ENCODE data around the gene TNPO1. TPM values are rescaled to one million over a fixed set of nuclear protein-coding genes. Genes with fewer than 3 reads are reported as not detected.
"Not testable (repeated sequence)": the region's sequence is repeated elsewhere in the genome, so short reads cannot be mapped to it uniquely, and the experiment has no call there.

The TNPO1 gene
- polyA plus RNA-seq, 3 donors: 17.3 to 26.8 (median 21.2) TPM

- WGBS, 3 donors: 60 to 78% (median 66%) methylated on average over 2 of the region's 2 CpGs
- H3K27ac ChIP-seq (ENCODE audit: low read depth, low read length): no peak overlapping the region
Measured at GRCh38 chr5:72895758-72896157, 79.3 kb downstream of the TNPO1 start.

GRCh38 chr5:72906806-72907205 lies 90.3 kb downstream of the TNPO1 start:
- H3K27ac ChIP-seq (ENCODE audit: low read depth, low read length): no peak overlapping the region

GRCh38 chr5:72908664-72909063 lies 92.2 kb downstream of the TNPO1 start:
- H3K27ac ChIP-seq (ENCODE audit: low read depth, low read length): no peak overlapping the region
- 77 to 83% (median 81%) methylated on average over 6 of the region's 6 CpGs for WGBS, 3 donors

DNA sequence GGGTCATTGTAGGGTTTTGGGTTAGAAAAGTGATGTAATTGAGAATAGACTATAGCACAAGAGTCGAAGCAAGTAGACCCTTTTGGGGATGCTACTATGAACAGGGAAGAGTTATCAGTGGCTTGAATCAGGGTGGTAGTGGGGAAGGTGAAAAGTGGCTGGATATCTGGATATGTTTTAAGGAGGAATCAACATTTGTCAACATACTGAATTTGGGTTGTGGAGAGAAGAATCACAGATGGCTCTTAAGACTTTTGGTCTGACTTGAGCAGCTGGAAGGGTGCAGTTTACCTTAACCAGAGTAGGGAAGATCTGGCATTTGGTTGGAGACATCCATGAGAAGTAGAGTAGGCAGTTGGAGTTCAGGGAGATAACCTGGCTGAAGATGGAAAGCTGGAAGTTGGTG lies 100.9 kb downstream of the TNPO1 start:
- WGBS, 3 donors: 93 to 96% (median 94%) methylated on average over 1 of the region's 1 CpG
- H3K27ac ChIP-seq (ENCODE audit: low read depth, low read length): no peak overlapping the region

DNA sequence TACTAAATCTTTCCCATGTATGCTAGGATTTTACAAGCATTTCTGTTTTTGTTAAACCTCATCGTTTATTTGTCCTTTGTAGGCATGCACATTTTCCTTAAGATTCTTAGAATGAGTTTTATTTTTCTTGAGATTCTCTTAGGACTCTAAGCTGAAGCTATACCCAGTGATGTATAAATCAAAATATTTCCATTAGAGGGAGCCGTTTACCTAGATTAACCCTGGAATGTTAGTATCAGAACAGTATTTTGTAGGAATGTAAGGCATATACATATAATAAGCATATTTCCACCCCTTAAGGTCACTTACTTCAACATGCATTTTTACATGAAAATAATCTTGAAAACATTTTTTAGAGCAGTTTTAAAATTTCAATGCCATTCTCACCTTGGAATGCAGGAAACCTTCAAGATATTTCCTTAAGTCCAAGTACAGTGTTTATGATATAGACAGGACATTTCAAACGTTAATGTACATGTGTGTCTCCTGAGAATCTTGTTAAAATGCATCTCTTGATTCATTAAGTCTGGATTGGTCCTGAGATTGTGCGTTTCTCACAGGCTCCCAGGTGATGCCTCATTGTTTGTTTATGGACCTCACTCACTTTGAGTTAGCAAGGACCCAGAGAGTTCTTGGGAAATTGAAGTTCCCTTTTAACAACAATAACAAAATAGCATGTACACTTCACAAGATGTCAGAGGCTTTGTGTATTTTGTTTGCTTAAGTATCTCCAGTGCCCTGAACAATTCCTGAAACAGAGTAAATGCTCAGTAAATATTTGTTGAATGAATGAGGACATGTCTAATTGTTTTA lies 104.4 kb downstream of the TNPO1 start:
- WGBS, 3 donors: 17 to 25% (median 21%) methylated on average over 4 of the region's 4 CpGs

GRCh38 chr5:72921886-72922285 lies 105.4 kb downstream of the TNPO1 start:
- 68 to 92% (median 90%) methylated on average over 2 of the region's 2 CpGs for WGBS, 3 donors
- H3K27ac ChIP-seq (ENCODE audit: low read depth, low read length): no peak overlapping the region

More for the DNA sequence above, 104.4 kb downstream of the TNPO1 start:
- H3K27ac ChIP-seq (ENCODE audit: low read depth, low read length): no peak overlapping the region

GRCh38 chr5:72922422-72922821 lies 106.0 kb downstream of the TNPO1 start:
- no peak overlapping the region for H3K27ac ChIP-seq (ENCODE audit: low read depth, low read length)
- 71 to 73% (median 73%) methylated on average over 1 of the region's 1 CpG for WGBS, 3 donors

GRCh38 chr5:72925336-72926010 lies 109.0 kb downstream of the TNPO1 start:
- WGBS, 3 donors: 93 to 99% (median 97%) methylated on average over 25 to 33 of the region's 33 CpGs
- H3K27ac ChIP-seq (ENCODE audit: low read depth, low read length): no peak overlapping the region

DNA sequence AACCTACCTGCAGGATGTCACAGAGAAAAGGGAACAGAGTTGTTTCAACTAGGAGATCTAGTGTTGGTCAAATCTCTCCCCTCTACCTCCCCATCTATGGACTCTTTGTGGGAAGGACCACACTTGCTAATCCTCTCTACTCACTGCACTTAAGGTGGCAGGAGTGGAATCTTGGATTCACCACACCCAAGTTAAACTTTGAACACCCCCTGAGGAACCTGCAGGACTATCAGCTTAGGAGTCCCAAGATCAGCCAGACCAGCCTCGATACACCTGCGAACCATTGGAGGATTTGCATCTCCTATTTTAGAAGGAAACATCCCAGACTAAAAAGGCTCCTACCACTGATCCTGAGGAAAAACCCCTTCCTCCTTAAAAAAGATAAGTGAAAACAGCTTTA lies 116.2 kb downstream of the TNPO1 start:
- WGBS, 3 donors: 88 to 97% (median 93%) methylated on average over 2 of the region's 2 CpGs
- not testable (repeated sequence) for H3K27ac ChIP-seq (ENCODE audit: low read depth, low read length)

GRCh38 chr5:72934953-72935725 lies 118.7 kb downstream of the TNPO1 start:
- not testable (repeated sequence) for H3K27ac ChIP-seq (ENCODE audit: low read depth, low read length)
- WGBS, 3 donors: 96 to 97% (median 97%) methylated on average over 27 to 32 of the region's 32 CpGs

GRCh38 chr5:72936893-72937292 lies 120.4 kb downstream of the TNPO1 start:
- WGBS, 3 donors: 83 to 95% (median 86%) methylated on average over 4 of the region's 4 CpGs

GRCh38 chr5:72937517-72938061 lies 121.1 kb downstream of the TNPO1 start:
- H3K27ac ChIP-seq (ENCODE audit: low read depth, low read length): no peak overlapping the region
- 56 to 87% (median 57%) methylated on average over 3 of the region's 3 CpGs for WGBS, 3 donors

More at GRCh38 chr5:72936893-72937292, 120.4 kb downstream of the TNPO1 start:
- H3K27ac ChIP-seq (ENCODE audit: low read depth, low read length): no peak overlapping the region

DNA sequence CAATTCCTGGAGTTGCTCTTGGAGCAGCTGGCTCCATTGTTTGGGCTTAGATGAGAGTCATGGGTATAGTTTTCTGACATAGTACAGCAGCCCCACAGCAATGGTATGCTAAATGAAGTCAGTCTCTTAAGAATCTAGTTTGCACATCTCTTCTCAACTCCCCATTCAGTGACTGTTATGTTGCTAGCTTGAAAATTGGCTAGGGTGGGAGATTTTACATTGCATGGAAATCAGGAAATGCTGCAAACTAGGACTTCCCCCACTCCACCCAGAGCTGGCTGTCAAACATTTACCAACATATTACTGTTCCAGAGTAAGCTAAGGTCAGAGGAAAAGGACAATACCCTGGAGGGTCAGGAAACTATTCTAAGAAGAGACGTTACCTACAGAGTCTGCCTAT lies 121.7 kb downstream of the TNPO1 start:
- H3K27ac ChIP-seq (ENCODE audit: low read depth, low read length): no peak overlapping the region
- WGBS, 3 donors: 15 to 48% (median 22%) methylated on average over 1 of the region's 1 CpG

DNA sequence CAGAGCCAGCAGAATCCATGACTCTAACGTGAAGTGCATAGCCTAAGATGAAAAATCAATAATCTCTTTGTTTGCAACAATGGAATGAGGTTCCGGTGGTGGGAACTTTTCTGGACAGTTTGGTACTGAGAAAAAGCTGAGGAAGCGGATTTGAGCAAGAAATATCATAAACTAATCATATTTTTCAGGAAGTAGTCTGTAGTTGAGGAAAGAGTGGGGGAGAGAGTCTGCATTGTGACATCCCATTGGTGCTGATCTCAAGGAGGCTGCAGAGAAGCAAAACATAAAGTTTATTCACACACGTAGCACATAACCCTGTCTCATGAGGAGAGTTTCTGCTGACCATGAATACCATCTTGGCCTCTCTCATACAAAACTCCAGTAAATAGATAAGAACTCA lies 123.6 kb downstream of the TNPO1 start:
- WGBS, 3 donors: 41 to 46% (median 41%) methylated on average over 4 of the region's 4 CpGs
- H3K27ac ChIP-seq (ENCODE audit: low read depth, low read length): no peak overlapping the region

DNA sequence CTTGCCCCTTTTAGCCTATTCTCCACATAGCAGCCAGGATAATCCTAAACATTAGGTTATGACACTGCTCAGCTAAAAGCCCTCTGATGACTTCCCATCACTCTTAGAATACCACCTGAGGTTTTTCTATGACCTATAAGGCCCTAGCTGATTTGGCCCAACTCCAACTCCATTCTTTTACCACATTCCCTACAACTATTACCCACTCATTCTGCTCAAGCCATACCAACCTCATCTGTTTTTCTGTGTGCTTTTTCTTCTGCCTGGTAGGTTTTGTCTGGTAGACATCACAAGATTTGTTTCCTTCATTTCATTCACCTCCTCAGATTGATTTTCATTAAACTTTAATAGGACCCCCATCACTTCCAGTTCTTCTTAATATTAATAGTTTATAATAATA lies 126.8 kb downstream of the TNPO1 start:
- H3K27ac ChIP-seq (ENCODE audit: low read depth, low read length): no peak overlapping the region

GRCh38 chr5:72947498-72947897 lies 131.0 kb downstream of the TNPO1 start:
- no peak overlapping the region for H3K27ac ChIP-seq (ENCODE audit: low read depth, low read length)

DNA sequence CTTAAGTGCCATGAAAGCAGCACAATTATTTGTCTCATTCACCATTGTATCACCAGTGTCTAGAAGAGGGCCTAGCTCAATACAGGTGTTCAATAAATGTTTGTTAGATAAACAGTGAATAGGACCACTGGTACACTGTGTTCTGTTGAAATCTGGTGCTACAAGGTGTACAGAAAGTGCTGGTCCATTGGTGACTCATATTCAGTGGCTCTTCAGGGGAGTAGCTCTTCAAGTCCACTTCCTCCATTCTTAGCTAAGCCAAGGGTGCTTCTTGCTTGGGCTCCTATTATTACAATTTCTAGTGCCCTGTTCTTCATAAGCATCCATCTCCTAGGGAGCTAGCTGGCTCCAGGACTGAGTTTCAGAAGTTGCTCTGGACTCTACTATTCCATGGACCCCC lies 133.0 kb downstream of the TNPO1 start:
- no peak overlapping the region for H3K27ac ChIP-seq (ENCODE audit: low read depth, low read length)

DNA sequence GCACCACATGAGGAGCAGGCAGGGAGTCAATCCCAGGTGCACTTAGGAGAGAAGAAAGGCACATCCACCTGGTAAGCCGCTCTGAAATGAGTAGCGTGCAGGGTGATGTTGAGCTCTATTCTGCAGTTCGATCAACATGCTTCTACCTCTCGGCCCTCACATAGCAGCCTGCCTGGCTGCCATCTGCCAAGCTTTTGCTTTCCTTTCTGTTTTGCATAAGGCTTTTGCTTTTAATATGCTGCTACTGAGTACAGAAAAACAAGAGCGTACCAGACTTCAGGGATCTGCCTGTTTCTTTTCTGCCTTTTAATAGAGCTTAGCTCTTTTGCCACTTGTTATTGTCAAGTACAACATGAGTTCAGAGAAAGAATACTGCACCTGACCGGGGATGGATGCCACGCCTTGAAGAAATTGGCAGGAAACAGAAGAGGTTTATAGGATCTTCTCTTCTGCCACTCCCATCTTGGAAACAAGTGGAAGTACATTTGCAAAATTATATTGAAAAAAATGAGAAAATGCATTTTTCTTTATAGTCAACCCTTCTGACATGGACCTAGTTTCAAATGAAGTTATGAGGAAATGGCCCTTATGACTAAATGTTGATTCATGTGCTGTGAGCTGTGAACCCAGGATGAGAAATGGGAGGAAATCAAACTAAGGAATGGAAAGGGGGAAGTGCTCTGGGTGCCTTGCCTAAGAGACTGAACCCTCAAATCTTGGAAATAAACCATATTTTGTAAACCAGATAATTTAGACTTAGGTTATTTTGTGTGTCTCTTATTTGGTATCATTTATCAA lies 135.4 kb downstream of the TNPO1 start:
- H3K27ac ChIP-seq (ENCODE audit: low read depth, low read length): no peak overlapping the region
- WGBS, 3 donors: 88 to 94% (median 92%) methylated on average over 7 of the region's 7 CpGs
